Stimulated activated naive CD8-positive, alpha-beta T cell treated with anti-CD3 and anti-CD28 coated beads, Interleukin-15, Interleukin-2, amounts not matched to agents 100 U/mL and 50 U/mL, for 24 hours (primary cell): ENCODE measurements around the gene MTG2.

Source experiments
- ATAC-seq: fragments of 150-1000 bp; cut with Tn5 transposase; one replicate; pipeline ENCODE4 v1.10.0; 2021
- DNase-seq: peaks from one replicate; pipeline ENCODE4 v3.0.0; 2021

Gene MTG2

GRCh38 chr20:62222266-62222850 lies 39.5 kb downstream of the MTG2 start:
- no peak for DNase-seq
- no peak for ATAC-seq

GRCh38 chr20:62222972-62223371 lies 40.1 kb downstream of the MTG2 start:
- ATAC-seq, result no peak
- DNase-seq, result no peak

- no peak for ATAC-seq
- DNase-seq, result no peak
These were observed 40.7 kb downstream of the MTG2 start for GRCh38 chr20:62223571-62223970.

- DNase-seq, result no peak
- no peak for ATAC-seq
These were observed 41.5 kb downstream of the MTG2 start for GRCh38 chr20:62224113-62224855.

GRCh38 chr20:62225026-62225425 lies 42.2 kb downstream of the MTG2 start:
- DNase-seq (no peak), ATAC-seq (no peak)

GRCh38 chr20:62225820-62226635 lies 43.2 kb downstream of the MTG2 start:
- DNase-seq, result no peak
- ATAC-seq, result no peak

GRCh38 chr20:62226707-62227590 lies 44.1 kb downstream of the MTG2 start:
- no peak for DNase-seq

GRCh38 chr20:62227591-62227976 lies 44.8 kb downstream of the MTG2 start:
- DNase-seq (no peak), ATAC-seq (peak; percentile 20)

More at GRCh38 chr20:62226707-62227590, 44.1 kb downstream of the MTG2 start:
- ATAC-seq, result no peak

GRCh38 chr20:62227977-62228958 lies 45.4 kb downstream of the MTG2 start:
- DNase-seq (no peak), ATAC-seq (no peak)

GRCh38 chr20:62228982-62229545 lies 46.2 kb downstream of the MTG2 start:
- no peak for DNase-seq
- no peak for ATAC-seq

GRCh38 chr20:62229667-62230066 lies 46.8 kb downstream of the MTG2 start:
- no peak for DNase-seq
- ATAC-seq, result no peak

- no peak for DNase-seq
- ATAC-seq, result no peak
These were observed 47.4 kb downstream of the MTG2 start for GRCh38 chr20:62230276-62230675.

- no peak for DNase-seq
- no peak for ATAC-seq
These were observed 47.9 kb downstream of the MTG2 start for GRCh38 chr20:62230696-62231095.

GRCh38 chr20:62231292-62231691 lies 48.5 kb downstream of the MTG2 start:
- ATAC-seq (no peak), DNase-seq (no peak)

- ATAC-seq (no peak), DNase-seq (no peak)
These were observed 49.4 kb downstream of the MTG2 start for GRCh38 chr20:62232194-62232593.

- ATAC-seq (no peak), DNase-seq (no peak)
These were observed 50.2 kb downstream of the MTG2 start for GRCh38 chr20:62232770-62233645.

- ATAC-seq (no peak), DNase-seq (no peak)
These were observed 50.9 kb downstream of the MTG2 start for GRCh38 chr20:62233684-62234083.

- no peak for DNase-seq
- ATAC-seq, result no peak
These were observed 51.5 kb downstream of the MTG2 start for GRCh38 chr20:62234339-62234738.

- DNase-seq (no peak), ATAC-seq (no peak)
These were observed 52.4 kb downstream of the MTG2 start for GRCh38 chr20:62235001-62235776.
